Measurements from ENCODE around the gene PUSL1.
"Not testable (repeated sequence)": the region's sequence is repeated elsewhere in the genome, so short reads cannot be mapped to it uniquely, and the experiment has no call there.

Gene PUSL1

GRCh38 chr1:1309251-1310108 lies 1.1 kb downstream of the PUSL1 start:
- no peak for DNase-seq (ENCODE audit: low read depth in 2 of 2)

- DNase-seq (ENCODE audit: low read depth in 2 of 2) = no peak
These were observed 1.6 kb downstream of the PUSL1 start for GRCh38 chr1:1310109-1310385.

- no peak for DNase-seq (ENCODE audit: low read depth in 2 of 2)
These were observed 2.2 kb downstream of the PUSL1 start for GRCh38 chr1:1310476-1311053.

GRCh38 chr1:1311107-1312104 lies 3.0 kb downstream of the PUSL1 start:
- no peak for DNase-seq (ENCODE audit: low read depth in 2 of 2)

GRCh38 chr1:1312450-1313314 lies 4.3 kb downstream of the PUSL1 start:
- no peak for DNase-seq (ENCODE audit: low read depth in 2 of 2)

GRCh38 chr1:1313500-1314236 lies 5.3 kb downstream of the PUSL1 start:
- no peak for DNase-seq (ENCODE audit: low read depth in 2 of 2)

GRCh38 chr1:1314237-1314586 lies 5.8 kb downstream of the PUSL1 start:
- DNase-seq (ENCODE audit: low read depth in 2 of 2) = no peak

- DNase-seq (ENCODE audit: low read depth in 2 of 2) = no peak
These were observed 6.4 kb downstream of the PUSL1 start for GRCh38 chr1:1314678-1315335.

- DNase-seq (ENCODE audit: low read depth in 2 of 2) = no peak
These were observed 7.1 kb downstream of the PUSL1 start for GRCh38 chr1:1315435-1315954.

- DNase-seq (ENCODE audit: low read depth in 2 of 2) = not testable (repeated sequence)
These were observed 7.8 kb downstream of the PUSL1 start for GRCh38 chr1:1316199-1316598.

- no peak for DNase-seq (ENCODE audit: low read depth in 2 of 2)
These were observed 9.0 kb downstream of the PUSL1 start for GRCh38 chr1:1317420-1317819.

GRCh38 chr1:1318131-1318652 lies 9.8 kb downstream of the PUSL1 start:
- DNase-seq (ENCODE audit: low read depth in 2 of 2) = no peak

- no peak for DNase-seq (ENCODE audit: low read depth in 2 of 2)
These were observed 10.6 kb downstream of the PUSL1 start for GRCh38 chr1:1318777-1319645.

GRCh38 chr1:1319646-1319941 lies 11.2 kb downstream of the PUSL1 start:
- DNase-seq (ENCODE audit: low read depth in 2 of 2) = no peak

GRCh38 chr1:1320666-1321448 lies 12.5 kb downstream of the PUSL1 start:
- no peak for DNase-seq (ENCODE audit: low read depth in 2 of 2)

GRCh38 chr1:1321477-1321876 lies 13.1 kb downstream of the PUSL1 start:
- DNase-seq (ENCODE audit: low read depth in 2 of 2) = no peak

GRCh38 chr1:1322418-1322817 lies 14.0 kb downstream of the PUSL1 start:
- DNase-seq (ENCODE audit: low read depth in 2 of 2) = no peak

- no peak for DNase-seq (ENCODE audit: low read depth in 2 of 2)
These were observed 14.6 kb downstream of the PUSL1 start for GRCh38 chr1:1322952-1323351.
